ENCODE results near the gene RNF212. TPM values are rescaled to one million over a fixed set of nuclear protein-coding genes. Genes with fewer than 3 reads are reported as not detected.

Gene RNF212
- total RNA-seq, 1 donor = 3.0 TPM

- TF ChIP-seq, protein P1, sequence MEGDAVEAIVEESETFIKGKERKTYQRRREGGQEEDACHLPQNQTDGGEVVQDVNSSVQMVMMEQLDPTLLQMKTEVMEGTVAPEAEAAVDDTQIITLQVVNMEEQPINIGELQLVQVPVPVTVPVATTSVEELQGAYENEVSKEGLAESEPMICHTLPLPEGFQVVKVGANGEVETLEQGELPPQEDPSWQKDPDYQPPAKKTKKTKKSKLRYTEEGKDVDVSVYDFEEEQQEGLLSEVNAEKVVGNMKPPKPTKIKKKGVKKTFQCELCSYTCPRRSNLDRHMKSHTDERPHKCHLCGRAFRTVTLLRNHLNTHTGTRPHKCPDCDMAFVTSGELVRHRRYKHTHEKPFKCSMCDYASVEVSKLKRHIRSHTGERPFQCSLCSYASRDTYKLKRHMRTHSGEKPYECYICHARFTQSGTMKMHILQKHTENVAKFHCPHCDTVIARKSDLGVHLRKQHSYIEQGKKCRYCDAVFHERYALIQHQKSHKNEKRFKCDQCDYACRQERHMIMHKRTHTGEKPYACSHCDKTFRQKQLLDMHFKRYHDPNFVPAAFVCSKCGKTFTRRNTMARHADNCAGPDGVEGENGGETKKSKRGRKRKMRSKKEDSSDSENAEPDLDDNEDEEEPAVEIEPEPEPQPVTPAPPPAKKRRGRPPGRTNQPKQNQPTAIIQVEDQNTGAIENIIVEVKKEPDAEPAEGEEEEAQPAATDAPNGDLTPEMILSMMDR (IDR thresholded peaks at IDR 0.05; ENCODE audit: insufficient read depth, low read depth, low read length) = no peak
- DNase-seq (ENCODE audit: low read depth) = no peak
- H3K4me3 ChIP-seq (ENCODE audit: low read depth, low read length) = no peak overlapping the region
These were observed 9.1 kb upstream of the RNF212 start for GRCh38 chr4:1122505-1122904.

DNA sequence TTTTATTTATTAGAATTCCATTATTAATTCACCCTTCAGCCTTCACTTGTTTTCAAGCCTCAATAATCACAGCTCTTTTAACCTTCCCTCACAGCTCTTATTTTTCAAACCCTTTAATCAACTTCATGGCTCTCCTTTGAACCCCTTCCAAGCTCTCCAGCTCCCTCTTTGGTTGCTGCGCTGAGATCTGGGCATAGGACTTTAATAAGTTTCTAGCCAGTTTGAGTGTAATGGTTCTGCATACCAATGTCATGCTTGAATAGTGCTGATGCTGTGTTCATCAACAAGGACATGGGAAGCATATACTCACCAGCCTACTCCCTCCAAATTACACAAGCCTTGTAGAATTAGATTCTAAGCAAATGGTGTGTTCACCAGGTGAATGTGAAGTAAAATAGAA, 3.5 kb upstream of the RNF212 start:
- H3K4me3 ChIP-seq (ENCODE audit: low read depth, low read length) = no peak overlapping the region
- TF ChIP-seq, protein P1 (IDR thresholded peaks at IDR 0.05; ENCODE audit: insufficient read depth, low read depth, low read length) = no peak
- DNase-seq (ENCODE audit: low read depth) = no peak

- no peak overlapping the region for H3K4me3 ChIP-seq (ENCODE audit: low read depth, low read length)
- DNase-seq (ENCODE audit: low read depth) = no peak
- TF ChIP-seq, protein P1 (IDR thresholded peaks at IDR 0.05; ENCODE audit: insufficient read depth, low read depth, low read length) = no peak
These were observed 2.3 kb upstream of the RNF212 start for GRCh38 chr4:1115528-1116293.

DNA sequence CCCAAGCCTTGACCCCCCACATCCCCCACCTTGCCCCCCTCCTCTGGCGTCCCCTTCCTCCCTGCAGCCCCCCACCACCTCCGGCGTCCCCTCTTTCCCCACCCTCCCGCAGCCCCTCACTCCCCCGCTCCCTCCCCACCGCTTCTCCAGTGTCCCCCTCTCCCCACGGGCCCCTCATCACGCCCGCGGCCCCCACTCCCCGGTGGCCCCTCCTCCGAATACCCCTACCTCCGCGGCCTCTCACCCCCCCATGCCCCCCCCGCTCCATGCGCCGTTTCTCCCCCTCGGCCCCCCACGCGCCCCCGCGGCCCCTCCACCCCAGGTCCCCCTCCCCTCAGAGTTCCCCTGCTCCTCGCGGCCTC, 562 bp downstream of the RNF212 start:
- TF ChIP-seq, protein P1 (IDR thresholded peaks at IDR 0.05; ENCODE audit: insufficient read depth, low read depth, low read length) = no peak
- H3K4me3 ChIP-seq (ENCODE audit: low read depth, low read length) = no peak overlapping the region
- no peak for DNase-seq (ENCODE audit: low read depth)

DNA sequence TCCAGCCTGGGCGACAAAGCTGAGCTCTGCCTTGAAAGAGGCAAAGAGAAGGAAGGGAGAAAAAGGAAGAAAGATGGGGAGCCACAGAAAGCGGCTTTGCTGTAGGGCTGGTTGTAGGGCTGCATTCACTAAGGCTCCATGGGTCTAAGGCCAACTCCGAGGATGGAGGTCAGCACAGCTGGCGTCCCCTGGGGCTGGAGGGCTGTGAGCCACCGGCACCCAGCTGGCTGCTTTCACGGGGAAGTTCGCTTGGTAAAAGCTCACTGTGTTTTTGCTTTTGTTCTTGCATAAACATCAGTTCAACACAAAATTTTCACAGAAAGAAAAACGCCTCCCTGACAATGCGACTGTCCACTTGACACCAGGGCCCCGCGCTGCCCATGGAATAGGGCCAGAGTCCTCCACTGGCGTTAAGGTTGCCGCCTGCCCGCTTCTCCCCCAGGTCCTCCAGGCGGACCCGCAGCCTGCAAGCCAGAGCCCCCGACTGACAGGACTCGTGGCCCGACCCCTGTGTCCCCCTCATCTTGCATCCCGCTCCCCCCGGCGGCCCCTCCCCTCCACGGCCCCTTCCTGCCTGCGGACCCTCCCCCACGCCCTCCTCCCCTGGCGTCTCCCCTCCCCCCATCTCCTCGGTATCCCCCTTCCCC, 1.1 kb downstream of the RNF212 start:
- no peak for DNase-seq (ENCODE audit: low read depth)
- TF ChIP-seq, protein P1 (IDR thresholded peaks at IDR 0.05; ENCODE audit: insufficient read depth, low read depth, low read length) = no peak
- no peak overlapping the region for H3K4me3 ChIP-seq (ENCODE audit: low read depth, low read length)

DNA sequence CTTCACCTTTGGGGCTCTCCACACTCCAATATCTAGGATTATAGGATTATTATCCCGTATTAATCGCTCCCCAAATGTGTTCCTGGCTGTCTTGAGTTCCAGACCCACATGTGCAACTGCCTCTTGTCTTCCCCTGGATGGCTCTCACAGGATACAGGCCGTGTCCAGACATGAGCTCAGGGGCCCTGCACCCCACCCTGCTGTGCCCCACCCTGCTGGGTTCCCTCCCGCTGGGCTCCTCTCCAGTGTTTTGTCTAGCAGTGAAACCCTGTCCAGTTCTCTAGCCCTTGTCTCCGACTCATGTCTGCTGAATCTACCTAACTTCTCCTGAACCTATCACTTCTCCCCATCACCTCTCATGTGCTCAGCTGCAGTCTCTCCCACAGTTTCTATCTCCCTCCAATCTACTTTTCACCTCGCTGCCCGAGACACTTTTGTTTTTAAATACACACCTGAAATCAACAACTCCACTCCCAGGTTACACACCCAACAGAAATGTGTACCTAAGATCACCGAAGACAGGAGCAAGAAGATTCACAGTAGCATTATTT, 2.0 kb downstream of the RNF212 start:
- no peak for DNase-seq (ENCODE audit: low read depth)
- TF ChIP-seq, protein P1 (IDR thresholded peaks at IDR 0.05; ENCODE audit: insufficient read depth, low read depth, low read length) = no peak
- no peak overlapping the region for H3K4me3 ChIP-seq (ENCODE audit: low read depth, low read length)

All from fibroblast of villous mesenchyme (primary cell).